GM21529 (cell line): ENCODE measurements around the gene RTF1.

Experiments
- ATAC-seq: cut with Tn5 transposase; IDR thresholded peaks from one replicate; pipeline ENCODE4 v1.9.1; 2021; ENCODE audit not compliant: unreplicated experiment

RTF1 gene

DNA sequence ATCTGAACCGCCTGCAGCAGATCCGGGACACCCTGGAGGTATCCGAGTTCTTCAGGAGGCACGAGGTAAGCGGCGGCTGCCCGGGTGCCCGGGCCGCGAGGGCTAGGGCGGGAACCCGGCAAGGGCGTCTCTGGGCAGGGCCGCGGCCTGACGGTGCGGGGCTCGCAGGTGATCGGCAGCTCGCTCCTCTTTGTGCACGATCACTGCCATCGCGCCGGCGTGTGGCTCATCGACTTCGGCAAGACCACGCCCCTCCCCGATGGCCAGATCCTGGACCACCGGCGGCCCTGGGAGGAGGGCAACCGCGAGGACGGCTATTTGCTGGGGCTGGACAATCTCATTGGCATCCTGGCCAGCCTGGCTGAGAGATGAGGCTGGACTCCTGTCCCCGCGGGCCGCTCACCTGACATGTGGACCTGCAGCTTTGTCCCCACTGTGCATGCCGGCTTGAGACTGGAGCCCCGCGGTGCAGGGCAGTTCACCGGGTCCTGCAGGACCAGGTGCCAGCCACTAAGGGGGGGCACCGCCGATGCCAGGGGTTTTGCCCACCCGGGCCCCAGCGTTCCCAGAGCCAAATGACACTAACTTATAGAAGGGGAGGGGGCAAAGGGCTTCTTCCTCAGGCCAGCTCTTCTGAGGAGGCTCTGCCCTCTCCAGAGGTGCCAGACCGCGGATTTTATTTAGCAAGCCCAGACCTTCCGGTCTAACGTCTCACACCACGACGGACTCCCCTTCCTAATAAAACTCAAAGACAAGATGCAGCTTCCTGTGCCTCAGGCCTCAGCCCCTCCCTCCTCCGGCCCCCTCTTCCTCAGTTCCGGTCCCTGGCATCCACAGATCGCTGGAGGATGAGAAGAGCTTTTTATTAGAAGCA lies 86.1 kb downstream of the RTF1 start:
- ATAC-seq: no peak

DNA sequence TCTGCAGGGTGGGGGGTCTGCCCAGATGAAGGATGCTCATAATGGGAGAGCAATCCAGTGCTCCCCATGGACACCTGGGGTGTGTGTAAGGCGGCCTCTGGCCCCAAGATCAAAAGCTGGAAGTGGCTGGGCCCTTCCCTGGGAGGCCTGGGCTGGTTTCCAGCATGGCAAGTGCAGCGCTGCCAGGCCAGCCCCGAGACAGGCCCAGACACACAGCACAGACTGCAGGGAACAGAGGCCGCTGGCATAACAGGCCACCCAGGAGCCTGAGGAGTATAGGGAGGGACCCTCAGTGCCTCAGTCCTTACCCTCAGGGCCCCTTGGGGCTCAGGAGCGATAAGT lies 86.7 kb downstream of the RTF1 start:
- no peak for ATAC-seq

- no peak for ATAC-seq
Observed at GRCh38 chr15:41504751-41505492, 88.0 kb downstream of the RTF1 start.

GRCh38 chr15:41505776-41506175 lies 88.9 kb downstream of the RTF1 start:
- ATAC-seq: no peak

- no peak for ATAC-seq
Observed at GRCh38 chr15:41506796-41507341, 90.0 kb downstream of the RTF1 start.

DNA sequence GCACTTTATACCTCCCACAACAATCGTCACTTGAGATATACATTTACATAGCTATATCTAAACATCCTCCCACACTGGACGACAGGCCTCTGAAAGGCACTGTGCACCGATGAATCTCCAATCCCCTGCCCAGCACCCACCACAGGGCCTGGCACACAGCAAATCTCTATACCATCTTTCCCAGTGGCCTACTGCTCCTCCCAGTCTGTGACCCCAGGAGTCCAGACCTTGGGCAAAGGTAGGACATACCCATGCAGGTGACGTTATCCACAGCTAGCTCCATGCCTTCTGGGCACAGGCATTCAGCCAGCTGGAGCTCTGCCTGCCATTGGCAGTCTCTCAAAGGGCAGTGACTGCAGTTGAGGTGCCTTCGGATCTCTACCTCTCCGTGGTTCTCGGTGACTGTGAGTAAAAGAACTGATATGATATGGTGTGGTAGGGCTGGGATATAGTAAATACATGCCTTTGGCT lies 91.0 kb downstream of the RTF1 start:
- no peak for ATAC-seq

GRCh38 chr15:41510728-41511127 lies 93.8 kb downstream of the RTF1 start:
- ATAC-seq: no peak

DNA sequence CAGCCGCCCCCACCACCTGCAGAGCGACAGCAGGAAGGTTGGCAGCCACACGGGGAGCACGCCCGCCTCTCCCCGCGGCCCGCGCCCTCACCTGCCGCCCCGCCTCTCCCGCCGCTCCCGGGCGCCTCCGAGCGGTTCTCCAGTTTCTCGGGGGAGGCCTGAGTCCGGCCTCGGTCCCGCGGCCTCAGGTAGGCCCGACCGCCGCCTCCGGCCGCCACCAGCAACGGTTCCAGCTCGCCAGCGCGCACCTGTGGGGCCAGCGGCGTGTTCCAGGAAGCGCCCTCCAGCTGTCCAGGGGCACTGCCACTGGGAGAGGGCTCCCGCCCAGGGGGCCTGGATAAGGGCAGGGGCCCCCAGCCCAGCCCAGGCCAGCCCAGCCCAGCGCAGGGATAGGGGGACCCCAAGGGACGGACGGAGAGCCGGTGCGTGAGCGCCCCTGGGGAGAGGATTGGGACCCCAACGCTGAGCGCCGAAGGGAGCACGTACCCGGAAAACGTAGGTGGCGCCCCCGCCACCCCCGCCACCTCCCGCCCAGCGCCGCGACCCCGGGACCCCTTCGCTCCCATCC lies 94.5 kb downstream of the RTF1 start:
- no peak for ATAC-seq

GRCh38 chr15:41511899-41512369 lies 95.0 kb downstream of the RTF1 start:
- ATAC-seq: no peak

DNA sequence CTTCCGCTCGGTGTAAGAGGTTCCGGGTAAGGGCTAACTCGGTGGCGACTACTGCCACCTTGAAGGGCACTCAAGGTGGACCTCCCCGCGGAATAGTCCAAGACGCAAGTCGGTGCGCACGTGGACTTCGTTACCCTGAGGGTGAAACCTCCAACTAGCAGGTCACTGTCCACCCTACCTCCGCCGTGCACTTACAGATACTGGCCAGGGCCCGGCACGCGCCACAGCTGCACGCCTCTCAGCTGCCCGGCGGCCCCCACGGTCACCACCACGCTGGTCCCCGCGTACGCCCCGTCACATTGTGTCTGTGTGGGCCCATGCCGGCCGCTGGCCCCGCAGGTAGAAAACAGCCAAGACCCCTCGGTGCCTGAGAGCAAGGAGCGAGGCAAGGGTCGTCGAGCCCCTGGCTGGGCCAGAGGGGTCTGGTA lies 95.6 kb downstream of the RTF1 start:
- ATAC-seq: no peak

DNA sequence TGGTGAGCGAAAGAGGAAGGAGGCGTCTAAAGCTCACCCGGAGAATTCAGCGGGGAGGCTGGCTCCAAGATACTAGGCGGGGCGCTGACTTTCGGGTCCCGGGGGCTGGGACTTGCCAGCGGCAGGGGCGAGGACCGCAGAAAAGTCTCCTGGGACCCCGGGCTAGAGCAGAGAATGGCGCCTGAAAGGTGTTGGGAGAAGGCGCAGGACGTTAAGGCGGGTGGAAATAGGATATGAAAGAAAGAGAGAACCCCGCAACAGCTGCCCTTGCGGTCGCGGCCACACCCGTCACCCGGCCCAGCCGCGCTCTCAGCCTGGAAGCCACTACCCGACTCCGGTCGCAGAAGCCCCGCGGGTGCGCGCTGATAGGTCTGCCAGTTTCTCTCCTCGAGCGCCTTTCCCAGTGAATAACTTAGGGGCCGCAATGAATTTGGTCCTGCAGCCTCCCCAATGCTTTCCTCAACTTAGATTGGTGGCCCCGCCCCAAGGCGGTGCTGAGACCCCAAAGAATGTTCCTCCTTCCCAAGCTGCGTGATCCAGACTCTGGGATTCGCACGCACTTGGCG lies 96.1 kb downstream of the RTF1 start:
- no peak for ATAC-seq

DNA sequence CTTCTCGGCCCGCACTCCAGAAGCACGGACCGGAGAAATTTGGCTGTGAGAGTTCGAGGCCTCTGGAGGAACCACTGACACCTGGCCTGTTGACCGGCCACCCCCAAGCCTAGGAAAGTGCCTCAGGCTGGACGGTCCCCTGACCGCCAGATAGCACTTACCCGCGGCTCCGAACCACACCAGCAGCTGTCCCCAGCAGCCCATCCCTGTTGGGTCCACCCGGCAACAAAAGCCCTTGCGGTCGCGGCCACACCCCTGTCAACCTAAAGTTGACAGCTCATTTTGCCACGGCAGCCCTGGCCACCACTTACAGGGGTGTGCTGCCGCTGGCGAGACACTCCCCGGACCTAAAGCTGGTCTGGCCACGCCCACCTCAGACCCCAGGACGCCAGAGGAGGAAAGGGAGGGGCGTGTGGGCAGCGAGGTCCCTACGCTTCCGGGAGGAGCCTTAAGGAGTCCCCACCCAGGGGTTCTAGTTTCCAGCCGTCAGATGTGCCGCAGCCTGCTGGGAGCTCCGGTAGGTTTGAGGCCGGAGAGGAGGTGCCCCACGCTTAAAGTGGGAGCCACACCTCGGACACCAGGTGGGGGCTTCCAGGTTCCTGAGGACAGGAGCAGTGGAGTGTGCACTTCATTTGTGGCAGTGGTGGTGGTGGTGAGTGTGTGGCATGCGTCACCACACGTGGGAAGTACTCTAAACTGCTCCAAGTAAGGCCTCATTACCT lies 96.8 kb downstream of the RTF1 start, which contains the start of gene LTK:
TSS of gene LTK (minus strand) at position 322 of the 722 bp plus-strand sequence. CDS start at position 204, 118 bp downstream.
- ATAC-seq: no peak

DNA sequence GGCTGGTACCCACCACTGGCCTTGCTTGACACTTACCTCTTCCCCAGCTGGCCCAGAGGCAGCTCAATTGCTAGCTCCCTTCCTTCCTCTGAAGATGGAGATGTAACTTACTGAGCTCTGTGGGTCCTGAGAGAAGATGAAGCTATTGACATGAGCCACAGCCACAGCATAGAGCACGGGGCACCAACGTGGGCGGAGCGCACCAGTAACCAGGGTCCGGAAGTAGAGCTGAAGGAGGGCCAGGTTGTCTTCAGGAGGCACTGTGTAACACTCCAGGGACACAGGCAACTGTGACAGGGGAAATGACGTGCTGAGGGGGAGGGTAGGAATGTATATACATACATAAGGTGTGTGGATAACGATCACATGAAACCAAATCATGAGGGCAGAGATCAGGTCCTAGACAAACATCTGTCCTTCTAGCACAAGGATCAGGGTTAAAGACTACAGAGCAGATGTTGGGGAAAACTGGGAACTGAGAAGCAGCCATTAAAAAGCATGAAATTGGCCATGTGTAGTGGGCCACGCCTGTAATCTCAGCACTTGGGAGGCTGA lies 101.1 kb downstream of the RTF1 start:
- no peak for ATAC-seq

DNA sequence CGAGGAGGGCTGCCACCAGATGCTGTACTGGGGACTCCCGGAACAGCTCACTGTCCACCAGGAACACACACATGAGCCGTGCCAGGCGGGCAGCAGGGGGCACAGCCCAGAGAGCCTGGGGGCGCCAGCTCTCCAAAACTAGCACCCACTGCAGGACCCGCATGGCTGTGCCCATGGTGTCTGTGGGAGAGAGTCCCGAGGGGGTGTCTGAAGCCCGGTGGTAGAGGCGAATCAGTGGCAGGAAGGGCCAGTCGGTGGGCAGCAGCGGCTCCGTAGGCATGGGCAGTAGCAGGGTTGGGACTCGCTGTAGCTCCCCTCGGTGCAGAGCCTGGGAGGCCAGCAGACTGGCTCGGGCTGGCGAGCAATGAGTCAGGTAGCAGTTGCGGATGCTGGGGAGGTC lies 103.7 kb downstream of the RTF1 start:
- ATAC-seq: no peak

GRCh38 chr15:41521614-41522013 lies 104.7 kb downstream of the RTF1 start:
- ATAC-seq: no peak

- no peak for ATAC-seq
Observed at GRCh38 chr15:41523097-41523496, 106.2 kb downstream of the RTF1 start.

DNA sequence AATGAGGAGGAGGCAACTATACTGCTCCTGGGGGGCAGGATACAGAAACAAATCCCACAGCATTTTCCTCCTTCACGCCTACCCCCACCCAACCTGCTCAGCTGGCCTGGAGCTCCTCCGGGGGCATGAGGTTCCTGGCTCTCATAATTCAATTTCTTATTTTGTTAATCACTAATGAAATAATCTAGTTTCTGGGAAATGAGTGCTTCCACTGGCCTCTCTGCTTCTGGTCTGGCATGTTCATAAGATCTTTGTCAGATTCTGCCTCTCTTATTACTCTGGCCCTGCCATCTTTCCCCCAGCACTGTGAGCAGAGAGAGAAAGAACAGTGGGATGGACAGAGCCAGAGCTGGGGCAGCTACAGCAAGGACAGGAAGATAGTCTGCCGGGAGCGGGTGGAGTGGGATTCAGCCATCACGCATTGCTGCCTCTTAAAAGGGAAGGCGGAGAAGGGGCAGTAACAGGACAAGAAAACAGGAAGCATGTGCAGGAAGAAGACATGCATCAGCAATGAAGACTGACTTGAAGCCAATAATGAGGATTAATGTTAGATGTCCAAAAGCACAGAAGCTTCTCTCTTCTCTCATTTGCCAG lies 113.6 kb downstream of the RTF1 start:
- no peak for ATAC-seq
